GM21825 (cell line): Measurements from ENCODE around the gene ZNF318.
"Not testable (repeated sequence)": the region's sequence is repeated elsewhere in the genome, so short reads cannot be mapped to it uniquely, and the experiment has no call there.

Experiments used
- ATAC-seq: cut with Tn5 transposase; IDR thresholded peaks from one replicate; pipeline ENCODE4 v1.9.1; 2021; ENCODE audit warnings: mild to moderate bottlenecking, moderate library complexity; ENCODE audit not compliant: unreplicated experiment

ZNF318 gene, protein sequence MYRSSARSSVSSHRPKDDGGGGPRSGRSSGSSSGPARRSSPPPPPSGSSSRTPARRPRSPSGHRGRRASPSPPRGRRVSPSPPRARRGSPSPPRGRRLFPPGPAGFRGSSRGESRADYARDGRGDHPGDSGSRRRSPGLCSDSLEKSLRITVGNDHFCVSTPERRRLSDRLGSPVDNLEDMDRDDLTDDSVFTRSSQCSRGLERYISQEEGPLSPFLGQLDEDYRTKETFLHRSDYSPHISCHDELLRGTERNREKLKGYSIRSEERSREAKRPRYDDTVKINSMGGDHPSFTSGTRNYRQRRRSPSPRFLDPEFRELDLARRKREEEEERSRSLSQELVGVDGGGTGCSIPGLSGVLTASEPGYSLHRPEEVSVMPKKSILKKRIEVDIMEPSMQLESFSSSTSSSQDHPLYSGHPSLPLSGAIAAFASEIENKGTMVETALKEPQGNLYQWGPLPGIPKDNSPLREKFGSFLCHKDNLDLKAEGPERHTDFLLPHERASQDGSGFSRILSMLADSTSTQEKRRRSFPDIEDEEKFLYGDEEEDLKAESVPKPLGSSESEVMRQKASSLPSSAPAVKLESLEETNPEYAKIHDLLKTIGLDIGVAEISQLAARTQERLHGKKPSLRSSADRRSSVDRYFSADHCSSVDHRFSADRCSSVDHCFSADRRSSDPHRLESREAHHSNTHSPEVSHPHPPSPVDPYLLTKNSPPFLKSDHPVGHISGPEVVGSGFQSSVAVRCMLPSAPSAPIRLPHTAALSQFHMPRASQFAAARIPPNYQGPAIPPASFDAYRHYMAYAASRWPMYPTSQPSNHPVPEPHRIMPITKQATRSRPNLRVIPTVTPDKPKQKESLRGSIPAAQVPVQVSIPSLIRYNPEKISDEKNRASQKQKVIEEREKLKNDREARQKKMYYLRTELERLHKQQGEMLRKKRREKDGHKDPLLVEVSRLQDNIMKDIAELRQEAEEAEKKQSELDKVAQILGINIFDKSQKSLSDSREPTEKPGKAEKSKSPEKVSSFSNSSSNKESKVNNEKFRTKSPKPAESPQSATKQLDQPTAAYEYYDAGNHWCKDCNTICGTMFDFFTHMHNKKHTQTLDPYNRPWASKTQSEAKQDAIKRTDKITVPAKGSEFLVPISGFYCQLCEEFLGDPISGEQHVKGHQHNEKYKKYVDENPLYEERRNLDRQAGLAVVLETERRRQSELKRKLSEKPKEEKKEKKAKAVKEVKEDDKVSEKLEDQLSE (N-terminal part only)

GRCh38 chr6:43369174-43370002 is at the start of gene ZNF318:
ZNF318 (minus strand) TSS chr6:43369647; CDS start chr6:43369365, 282 bp downstream.
- peak; percentile 80 for ATAC-seq

GRCh38 chr6:43416935-43417334 is 47.5 kb upstream of the ZNF318 start:
- ATAC-seq, result no peak

DNA sequence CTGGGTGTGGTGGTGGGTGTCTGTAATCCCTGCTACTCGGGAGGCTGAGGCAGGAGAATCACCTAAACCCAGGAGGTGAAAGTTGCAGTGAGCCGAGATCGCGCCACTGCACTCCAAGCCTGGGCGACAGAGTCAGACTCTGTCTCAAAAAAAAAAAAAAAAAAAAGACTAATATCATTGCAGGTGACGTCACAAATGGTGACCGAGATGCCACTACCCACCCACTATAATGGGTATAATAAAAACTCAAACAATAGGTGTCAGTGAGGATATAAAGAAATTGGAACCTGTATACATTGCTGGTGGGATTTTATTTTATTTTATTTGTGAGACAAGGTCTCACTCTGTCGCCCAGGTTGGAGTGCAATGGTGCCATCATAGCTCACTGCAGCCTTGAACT is 45.8 kb upstream of the ZNF318 start:
- ATAC-seq, result not testable (repeated sequence)

DNA sequence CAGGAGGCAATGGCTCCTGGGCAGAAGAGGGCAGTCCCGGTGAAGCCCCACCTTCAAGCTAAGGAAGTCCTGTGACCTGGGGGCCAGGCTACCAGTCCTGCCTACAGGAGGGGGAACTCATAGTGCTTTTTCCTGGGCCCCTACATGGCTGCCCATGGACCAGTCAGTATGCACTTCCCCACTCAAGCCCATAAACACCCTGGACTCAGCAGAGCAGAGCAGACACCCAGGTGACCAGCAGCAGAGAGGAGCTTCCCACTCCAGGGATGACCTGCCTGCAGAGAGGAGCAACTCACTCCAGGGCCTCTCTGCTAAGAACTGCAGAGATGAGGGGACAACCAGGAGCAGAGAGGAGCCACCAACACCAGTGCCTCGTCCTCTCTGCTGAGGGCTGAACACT is 43.6 kb upstream of the ZNF318 start:
- ATAC-seq, result no peak

GRCh38 chr6:43412541-43412940 is 43.1 kb upstream of the ZNF318 start:
- no peak for ATAC-seq

- not testable (repeated sequence) for ATAC-seq
These were observed 41.3 kb upstream of the ZNF318 start for GRCh38 chr6:43410776-43411175.

DNA sequence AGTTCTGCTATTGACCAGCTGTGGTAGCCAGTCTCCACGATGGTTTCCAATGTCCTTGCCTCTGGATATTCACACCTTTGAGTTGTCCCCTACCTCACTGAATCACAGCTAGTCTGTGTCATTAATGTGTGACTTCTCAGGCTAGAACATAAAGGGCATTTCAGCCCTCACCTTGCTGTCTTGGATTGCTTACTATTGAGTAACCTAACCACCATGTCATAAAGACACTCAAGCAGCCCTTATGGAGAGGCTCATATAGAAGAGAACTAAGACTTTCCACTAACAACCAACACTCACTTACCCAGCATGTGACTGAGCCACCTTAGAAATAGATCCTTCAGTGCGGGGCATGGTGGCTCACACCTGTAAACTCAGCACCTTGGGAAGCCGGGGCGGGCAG is 38.8 kb upstream of the ZNF318 start:
- no peak for ATAC-seq

- ATAC-seq, result no peak
These were observed 37.8 kb upstream of the ZNF318 start for GRCh38 chr6:43407296-43407695.

DNA sequence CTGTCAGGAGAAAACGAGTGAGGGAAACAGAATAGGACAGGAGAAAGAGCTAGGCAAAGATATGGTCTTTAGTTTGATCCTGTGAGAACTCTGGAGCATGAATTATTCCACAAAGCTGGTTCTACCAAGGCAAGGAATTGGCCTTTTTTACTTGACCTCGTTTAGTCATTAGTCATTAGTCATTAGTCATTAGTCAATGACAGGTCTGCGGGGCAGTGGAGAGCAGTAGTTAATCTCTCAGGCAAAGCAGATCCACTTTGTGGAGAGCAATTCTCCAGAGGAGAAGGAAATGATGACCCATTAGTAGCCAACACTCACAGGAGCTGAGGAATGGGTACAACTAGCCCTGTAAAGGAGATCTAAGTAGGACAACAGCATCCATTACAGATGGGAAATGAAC is 35.9 kb upstream of the ZNF318 start:
- no peak for ATAC-seq

GRCh38 chr6:43402820-43403219 is 33.4 kb upstream of the ZNF318 start:
- no peak for ATAC-seq

DNA sequence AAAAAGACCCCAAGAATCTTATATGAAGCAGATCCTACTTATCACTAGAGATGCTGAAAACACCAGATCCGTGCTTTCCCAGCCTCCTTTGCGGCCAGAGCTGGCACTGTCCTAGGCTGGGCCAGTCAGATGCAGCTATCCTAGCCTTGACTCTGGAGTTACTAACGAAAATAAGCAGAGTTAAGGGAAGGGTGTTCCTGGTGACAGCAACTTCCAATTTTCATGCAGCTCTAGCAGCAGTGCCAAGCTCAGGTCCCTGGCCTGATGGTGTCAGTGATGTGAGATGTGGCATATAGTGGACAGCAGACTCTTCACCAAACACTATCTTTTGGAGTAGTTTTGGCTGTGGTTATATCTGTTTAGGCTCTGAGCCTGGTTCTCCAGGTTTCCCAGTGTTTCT is 32.3 kb upstream of the ZNF318 start:
- ATAC-seq, result no peak

DNA sequence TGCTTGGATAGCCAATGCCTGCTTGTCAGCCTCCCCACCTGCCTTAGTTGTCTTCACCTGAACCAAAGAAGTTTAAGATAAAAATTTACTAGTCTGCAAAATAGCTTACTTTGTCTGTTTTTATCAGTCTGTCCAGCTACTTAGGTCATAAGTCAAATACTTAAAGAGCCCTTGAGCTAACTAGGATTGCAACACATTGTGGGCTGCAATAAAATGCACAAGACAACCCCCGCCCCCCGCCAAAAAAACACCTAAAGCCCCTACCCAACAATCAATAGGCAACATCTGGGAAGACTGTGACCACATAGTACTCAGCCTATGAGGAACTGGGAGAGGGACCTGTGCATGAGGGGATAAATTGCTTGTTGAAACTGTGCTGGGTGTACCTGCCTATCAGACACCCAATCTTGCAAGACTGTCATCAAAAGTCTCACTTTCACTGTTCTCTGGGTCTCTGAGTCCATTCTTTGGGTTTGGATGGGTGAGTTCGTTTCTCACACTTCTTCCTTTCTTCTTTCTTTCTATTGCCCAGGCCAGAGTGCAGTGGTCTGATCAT is 30.6 kb upstream of the ZNF318 start:
- ATAC-seq, result no peak

DNA sequence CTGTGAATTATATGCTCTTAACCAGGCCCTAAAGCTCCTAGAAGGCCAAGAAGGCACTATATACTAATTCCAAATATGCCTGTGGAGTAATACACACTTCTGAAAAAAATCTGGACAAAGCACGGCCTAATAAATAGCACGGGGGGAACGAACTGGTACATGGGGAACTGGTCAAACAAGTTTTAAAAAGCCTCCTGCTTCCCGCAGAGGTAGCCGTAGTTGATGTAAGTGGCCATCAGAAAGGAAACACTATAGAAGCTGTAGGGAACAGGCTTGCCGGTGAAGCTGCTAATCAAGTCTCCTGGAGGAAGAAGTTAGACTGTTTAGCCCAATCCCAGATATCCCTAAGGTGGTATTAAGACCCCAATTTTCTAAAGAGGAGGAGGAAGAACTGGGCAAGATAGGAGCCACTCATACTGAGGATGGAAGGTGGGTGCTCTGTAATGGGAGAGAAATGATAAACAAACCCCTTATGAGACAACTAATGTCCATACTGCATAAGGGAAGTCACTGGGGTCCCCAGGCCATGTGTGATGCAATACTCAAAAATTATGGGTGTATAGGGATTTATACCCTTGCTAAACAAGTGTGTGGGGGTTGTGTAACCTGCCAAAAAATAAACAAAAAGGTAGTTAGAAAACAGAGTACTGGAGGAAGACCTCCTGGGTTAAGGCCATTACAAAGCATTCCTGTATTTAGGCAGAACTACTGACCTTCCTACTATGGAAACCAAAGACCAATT is 27.1 kb upstream of the ZNF318 start:
- no peak for ATAC-seq

- no peak for ATAC-seq
These were observed 26.3 kb upstream of the ZNF318 start for GRCh38 chr6:43395776-43396175.

DNA sequence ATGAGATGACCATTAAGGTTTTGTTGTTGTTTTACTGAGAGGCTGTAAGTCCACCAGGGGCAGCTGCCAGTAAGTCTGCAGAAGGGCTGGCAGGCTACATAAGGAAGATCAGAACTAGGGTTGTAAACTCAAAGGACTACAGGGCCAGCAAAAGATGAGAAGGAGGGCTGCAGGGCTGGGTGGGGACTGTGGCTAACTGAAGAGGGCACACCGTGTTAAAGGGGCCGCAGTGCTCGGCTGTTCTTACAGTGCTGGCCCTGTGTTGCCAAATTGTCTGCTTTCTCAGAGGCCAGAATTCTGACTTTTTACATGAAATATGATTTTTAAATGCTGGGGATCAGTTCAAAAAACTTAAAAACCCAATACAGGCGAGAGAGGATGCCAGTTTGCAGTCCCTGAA is 25.5 kb upstream of the ZNF318 start:
- ATAC-seq, result no peak

- ATAC-seq, result no peak
These were observed 24.2 kb upstream of the ZNF318 start for GRCh38 chr6:43393602-43394001.

DNA sequence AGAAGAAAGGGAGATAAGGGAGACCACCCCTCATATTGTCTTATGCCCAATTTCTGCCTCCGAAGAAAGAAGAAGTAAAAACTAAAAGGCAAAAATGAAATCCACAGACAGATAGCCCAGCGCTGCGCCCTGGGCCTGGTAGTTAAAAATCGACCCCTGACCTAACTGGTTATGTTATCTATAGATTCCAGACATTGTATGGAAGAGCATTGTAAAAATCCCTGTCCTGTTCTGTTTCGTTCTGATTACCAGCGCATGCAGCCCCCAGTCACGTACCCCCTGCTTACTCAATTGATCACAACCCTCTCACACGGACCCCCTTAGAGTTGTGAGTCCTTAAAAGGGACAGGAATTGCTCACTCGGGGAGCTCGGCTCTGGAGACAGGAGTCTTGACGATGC is 23.7 kb upstream of the ZNF318 start:
- ATAC-seq, result not testable (repeated sequence)

GRCh38 chr6:43391440-43392031 is 22.1 kb upstream of the ZNF318 start:
- no peak for ATAC-seq
